ENCODE measurements around the gene SYCE3.
"Not testable (repeated sequence)": the region's sequence is repeated elsewhere in the genome, so short reads cannot be mapped to it uniquely, and the experiment has no call there.

Gene SYCE3

GRCh38 chr22:50533856-50534711 lies 28.6 kb downstream of the SYCE3 start:
- DNase-seq (ENCODE audit: insufficient read length), result not testable (repeated sequence)
- FAIRE-seq, result peak; percentile 97
- TF ChIP-seq POLR2A (IDR thresholded peaks at IDR 0.05; ENCODE audit: low read depth, low read length), result peak; percentile 32; the same call in 1 of the 2 replicates

- TF ChIP-seq POLR2AphosphoS5 (IDR thresholded peaks at IDR 0.05; ENCODE audit: low read depth, low read length) (no peak), TAF1 (IDR thresholded peaks at IDR 0.05; ENCODE audit: borderline replicate concordance, low read depth, low read length) (no peak), POLR2A (IDR thresholded peaks at IDR 0.05; ENCODE audit: low read depth, low read length) (no peak)
- DNase-seq (ENCODE audit: insufficient read length) (no peak), FAIRE-seq (no peak)
These were observed 29.6 kb downstream of the SYCE3 start for GRCh38 chr22:50532824-50533796.

GRCh38 chr22:50531962-50532674 lies 30.6 kb downstream of the SYCE3 start:
- FAIRE-seq (peak; percentile 87), DNase-seq (ENCODE audit: insufficient read length) (peak; percentile 23)
- no peak for TF ChIP-seq TAF1 (IDR thresholded peaks at IDR 0.05; ENCODE audit: borderline replicate concordance, low read depth, low read length)
- TF ChIP-seq POLR2A (IDR thresholded peaks at IDR 0.05; ENCODE audit: low read depth, low read length), result 0 out of 2 replicates have a peak, but pooled peaks have one; percentile 38

- DNase-seq (ENCODE audit: insufficient read length), result peak; percentile 63
- peak; percentile 38; the same call in 1 of the 2 replicates for TF ChIP-seq POLR2A (IDR thresholded peaks at IDR 0.05; ENCODE audit: low read depth, low read length)
- no peak; the same call in 1 of the 2 replicates for TF ChIP-seq TAF1 (IDR thresholded peaks at IDR 0.05; ENCODE audit: borderline replicate concordance, low read depth, low read length)
- TF ChIP-seq POLR2AphosphoS5 (IDR thresholded peaks at IDR 0.05; ENCODE audit: low read depth, low read length), result peak; percentile 19
- FAIRE-seq, result no peak
These were observed 31.2 kb downstream of the SYCE3 start for GRCh38 chr22:50531546-50531961.

GRCh38 chr22:50530877-50531545 lies 31.7 kb downstream of the SYCE3 start:
- peak; percentile 97 for FAIRE-seq
- peak; percentile 75 for DNase-seq (ENCODE audit: insufficient read length)

GRCh38 chr22:50530580-50530876 lies 32.2 kb downstream of the SYCE3 start:
- TF ChIP-seq POLR2A (IDR thresholded peaks at IDR 0.05; ENCODE audit: low read depth, low read length) (no peak), TAF1 (IDR thresholded peaks at IDR 0.05; ENCODE audit: borderline replicate concordance, low read depth, low read length) (no peak), POLR2AphosphoS5 (IDR thresholded peaks at IDR 0.05; ENCODE audit: low read depth, low read length) (no peak)
- DNase-seq (ENCODE audit: insufficient read length) (no peak), FAIRE-seq (no peak)

More at GRCh38 chr22:50530877-50531545, 31.7 kb downstream of the SYCE3 start:
- TF ChIP-seq TAF1 (IDR thresholded peaks at IDR 0.05; ENCODE audit: borderline replicate concordance, low read depth, low read length) (peak; percentile 74), POLR2A (IDR thresholded peaks at IDR 0.05; ENCODE audit: low read depth, low read length) (peak; percentile 77), POLR2AphosphoS5 (IDR thresholded peaks at IDR 0.05; ENCODE audit: low read depth, low read length) (peak; percentile 89)

GRCh38 chr22:50529897-50530579 lies 32.7 kb downstream of the SYCE3 start, which contains the start of gene TYMP:
TSS of gene TYMP (minus strand) at chr22:50530012. CDS start at chr22:50529709, 303 bp downstream.
- no peak for TF ChIP-seq POLR2AphosphoS5 (IDR thresholded peaks at IDR 0.05; ENCODE audit: low read depth, low read length)
- peak; percentile 49; the same call in 1 of the 2 replicates for TF ChIP-seq TAF1 (IDR thresholded peaks at IDR 0.05; ENCODE audit: borderline replicate concordance, low read depth, low read length)
- peak; percentile 44; the same call in 1 of the 2 replicates for TF ChIP-seq POLR2A (IDR thresholded peaks at IDR 0.05; ENCODE audit: low read depth, low read length)
- FAIRE-seq, result no peak
- DNase-seq (ENCODE audit: insufficient read length), result peak; percentile 85

GRCh38 chr22:50529416-50529896 lies 33.3 kb downstream of the SYCE3 start:
- TF ChIP-seq POLR2AphosphoS5 (IDR thresholded peaks at IDR 0.05; ENCODE audit: low read depth, low read length) (peak; percentile 51), POLR2A (IDR thresholded peaks at IDR 0.05; ENCODE audit: low read depth, low read length) (peak; percentile 16; the same call in 1 of the 2 replicates), TAF1 (IDR thresholded peaks at IDR 0.05; ENCODE audit: borderline replicate concordance, low read depth, low read length) (no peak)
- peak; percentile 5 for FAIRE-seq
- no peak for DNase-seq (ENCODE audit: insufficient read length)

GRCh38 chr22:50528682-50529415 lies 33.9 kb downstream of the SYCE3 start:
- TF ChIP-seq POLR2A (IDR thresholded peaks at IDR 0.05; ENCODE audit: low read depth, low read length) (peak; percentile 9; the same call in 1 of the 2 replicates), TAF1 (IDR thresholded peaks at IDR 0.05; ENCODE audit: borderline replicate concordance, low read depth, low read length) (no peak)
- FAIRE-seq, result peak; percentile 63
- no peak for DNase-seq (ENCODE audit: insufficient read length)
